GM21360 (cell line): ENCODE data around the gene ZNF586.
"Not testable (repeated sequence)": the region's sequence is repeated elsewhere in the genome, so short reads cannot be mapped to it uniquely, and the experiment has no call there.

Experiments
- ATAC-seq: cut with Tn5 transposase; IDR thresholded peaks from one replicate; pipeline ENCODE4 v1.9.1; 2021; ENCODE audit warnings: mild to moderate bottlenecking, moderate library complexity; ENCODE audit not compliant: unreplicated experiment

ZNF586 gene

GRCh38 chr19:57789288-57789687 lies 19.8 kb downstream of the ZNF586 start:
- no peak for ATAC-seq

GRCh38 chr19:57796580-57796979 lies 27.1 kb downstream of the ZNF586 start:
- ATAC-seq = not testable (repeated sequence)

- no peak for ATAC-seq
Observed at GRCh38 chr19:57800696-57801095, 31.2 kb downstream of the ZNF586 start.

GRCh38 chr19:57802269-57802668 lies 32.8 kb downstream of the ZNF586 start:
- peak; percentile 63 for ATAC-seq

GRCh38 chr19:57803265-57803593 lies 33.8 kb downstream of the ZNF586 start:
- no peak for ATAC-seq

- no peak for ATAC-seq
Observed at GRCh38 chr19:57803594-57804325, 34.3 kb downstream of the ZNF586 start.

- no peak for ATAC-seq
Observed at GRCh38 chr19:57807541-57807940, 38.1 kb downstream of the ZNF586 start.

GRCh38 chr19:57810410-57811295 lies 41.2 kb downstream of the ZNF586 start:
- ATAC-seq = not testable (repeated sequence)

- peak; percentile 47 for ATAC-seq
Observed at GRCh38 chr19:57812226-57812625, 42.8 kb downstream of the ZNF586 start.

GRCh38 chr19:57812975-57813820 lies 43.7 kb downstream of the ZNF586 start:
- ATAC-seq = not testable (repeated sequence)

- no peak for ATAC-seq
Observed at GRCh38 chr19:57813919-57814504, 44.5 kb downstream of the ZNF586 start.

- ATAC-seq = peak; percentile 62
Observed at GRCh38 chr19:57814505-57815246, 45.2 kb downstream of the ZNF586 start, which contains the start of gene ZNF552. TSS of gene ZNF552 (minus strand) at chr19:57814913. CDS start at chr19:57814743, 170 bp downstream.

- no peak for ATAC-seq
Observed at GRCh38 chr19:57815247-57816075, 46.0 kb downstream of the ZNF586 start.

GRCh38 chr19:57816652-57817051 lies 47.2 kb downstream of the ZNF586 start:
- no peak for ATAC-seq

GRCh38 chr19:57817976-57818375 lies 48.5 kb downstream of the ZNF586 start:
- ATAC-seq = no peak

- ATAC-seq = no peak
Observed at GRCh38 chr19:57818378-57818777, 48.9 kb downstream of the ZNF586 start.

- ATAC-seq = peak; percentile 79
Observed at GRCh38 chr19:57819475-57820148, 50.1 kb downstream of the ZNF586 start.

- ATAC-seq = no peak
Observed at GRCh38 chr19:57820599-57820998, 51.1 kb downstream of the ZNF586 start.

GRCh38 chr19:57821095-57821494 lies 51.6 kb downstream of the ZNF586 start:
- ATAC-seq = not testable (repeated sequence)
